Stimulated activated CD8-positive, alpha-beta memory T cell treated with anti-CD3 and anti-CD28 coated beads, Interleukin-15, amount 100 ng/mL, for 4 hours (primary cell): ENCODE data around the gene RAB8A.
A peak's percentile ranks its signal among the peaks of the same experiment; 100 is the strongest.

Experiments
- DNase-seq, 2 donors: peaks; one replicate each; pipeline ENCODE4 v3.0.0-alpha.2; 2020; ENCODE audit warnings: low read depth in 2 of 2

The RAB8A gene

DNA sequence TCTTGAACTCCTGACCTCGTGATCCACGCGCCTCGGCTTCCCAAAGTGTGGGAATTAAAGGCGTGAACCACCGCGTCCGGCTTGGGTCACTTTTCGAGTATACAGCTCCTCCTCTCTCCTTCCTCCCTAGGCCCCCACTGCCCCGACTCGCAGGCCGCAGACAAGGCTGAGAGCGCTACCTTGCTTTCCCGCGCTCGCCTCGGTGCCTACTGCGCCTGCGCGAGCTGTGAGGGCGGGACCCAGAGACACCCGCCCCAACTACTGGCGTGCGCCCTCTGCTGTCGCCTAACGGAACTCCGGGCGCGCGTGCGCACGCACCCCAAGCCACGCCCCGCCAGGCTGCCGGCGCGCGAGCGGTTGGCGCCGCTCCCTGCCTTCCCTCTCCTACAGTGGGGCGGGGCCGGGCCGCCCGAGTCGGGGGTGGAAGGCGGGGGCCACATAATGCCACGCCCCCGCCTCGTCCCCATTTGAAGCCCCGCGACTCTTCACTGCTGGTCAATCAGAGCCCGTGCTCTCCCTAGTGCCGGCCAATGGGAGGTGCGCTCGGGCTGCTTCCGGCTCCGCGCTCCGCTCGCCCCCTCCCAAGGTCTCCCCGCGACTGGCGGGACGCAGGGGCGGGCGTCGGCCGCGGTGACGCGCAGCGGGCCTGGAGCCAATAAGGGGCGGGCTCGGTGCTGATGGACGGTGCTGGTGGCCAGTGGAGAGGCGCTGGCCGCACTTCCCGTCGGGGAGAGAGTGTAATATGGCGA is at the start of gene RAB8A:
Gene RAB8A, plus strand, starts transcription at position 730 of the 749 bp plus-strand sequence. Its CDS starts 13 bp downstream, at position 743.
- peak; percentile 94 to 98 for DNase-seq

DNA sequence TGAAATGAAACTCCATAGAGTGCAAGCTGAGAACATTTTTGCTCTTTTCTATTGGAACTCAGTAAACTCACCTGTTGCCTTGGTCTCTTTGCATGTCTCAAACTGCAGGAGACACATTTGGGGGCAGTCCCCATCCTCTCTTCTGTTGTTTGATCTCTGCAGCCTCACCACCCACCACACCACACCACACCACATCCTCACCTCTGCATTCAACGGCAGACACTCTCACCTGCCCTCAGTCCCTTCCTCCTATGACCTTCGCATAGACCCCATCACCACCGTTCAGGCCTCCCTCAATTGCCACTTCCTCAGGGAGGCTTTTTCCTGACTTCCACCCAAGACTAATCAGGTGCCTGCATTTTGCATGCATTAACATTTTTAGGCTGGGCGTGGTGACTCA is 49.7 kb upstream of the RAB8A start:
- no peak for DNase-seq

DNA sequence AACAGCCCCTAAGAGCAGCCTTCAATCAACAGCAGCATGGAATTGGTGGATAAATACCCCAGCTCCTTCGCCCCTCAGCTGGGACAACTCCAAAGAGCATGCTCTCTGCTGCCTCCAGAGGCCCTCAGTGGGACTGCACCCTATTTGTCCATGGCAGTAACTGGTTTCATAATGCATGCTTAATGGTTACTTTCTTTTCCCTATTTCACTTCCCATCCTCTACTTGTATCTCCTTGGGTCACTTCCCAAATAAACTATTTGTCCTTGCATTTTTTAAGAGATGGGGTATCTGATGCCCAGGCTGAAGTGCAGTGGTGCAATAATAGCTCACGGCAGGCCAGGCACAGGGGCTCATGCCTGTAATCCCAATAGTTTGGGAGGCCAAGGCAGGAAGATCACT is 48.9 kb upstream of the RAB8A start:
- DNase-seq: no peak

DNA sequence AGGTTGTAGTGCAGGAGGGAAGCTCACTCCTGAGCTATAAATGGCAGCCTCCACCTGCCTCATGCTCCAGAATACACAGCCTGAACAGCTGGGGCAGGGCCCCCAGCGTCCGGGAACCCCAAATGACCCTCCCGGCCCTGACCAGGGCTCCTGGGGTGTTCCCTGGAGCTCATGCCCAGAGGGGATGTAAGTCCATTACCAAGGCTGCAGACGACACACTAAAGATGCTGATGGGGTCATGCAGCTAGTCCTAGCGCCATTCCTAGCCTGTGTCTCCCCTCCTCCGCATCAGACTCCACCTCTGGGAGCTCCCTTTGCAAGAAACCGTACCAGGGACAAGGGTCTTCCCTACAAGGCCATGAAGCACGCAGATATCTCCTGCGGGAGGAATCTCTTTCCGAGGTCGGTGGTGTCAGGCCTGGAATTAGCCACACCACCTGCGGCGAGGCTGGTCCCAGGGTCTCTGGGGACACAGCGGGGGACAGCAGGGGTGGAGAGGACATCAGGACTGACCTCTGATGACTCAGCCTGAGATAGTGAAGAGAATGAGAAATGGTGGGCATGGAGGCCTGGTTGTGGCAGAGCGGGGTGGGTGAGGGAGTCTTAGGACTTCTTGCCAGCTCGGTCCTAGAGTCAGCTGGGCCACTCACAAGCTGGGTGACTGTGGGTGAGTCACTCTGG is 47.3 kb upstream of the RAB8A start:
- no peak for DNase-seq

DNA sequence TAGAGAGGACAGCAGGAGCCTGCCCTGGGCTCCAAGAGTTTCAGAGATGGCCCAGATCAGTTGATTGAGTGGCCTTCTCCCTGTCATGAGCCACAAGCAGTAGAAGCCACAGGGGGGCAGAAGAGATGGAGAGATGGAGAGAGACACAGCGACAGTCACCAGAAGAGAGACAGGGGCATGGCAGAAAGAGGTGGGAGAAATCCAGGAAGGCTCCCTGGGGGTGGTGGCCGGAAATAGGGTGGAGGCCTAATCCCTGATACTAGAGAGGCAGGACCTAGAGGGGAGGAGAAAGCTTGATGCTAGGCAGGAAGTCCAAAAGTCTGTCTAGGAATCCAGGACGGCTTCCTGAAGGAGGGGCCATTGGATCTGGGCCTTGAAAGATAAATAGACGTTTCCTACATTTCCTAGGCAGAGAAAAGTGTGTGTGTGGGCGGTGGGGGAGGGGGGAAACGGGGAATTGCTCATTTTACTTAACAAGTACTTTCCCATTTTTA is 45.0 kb upstream of the RAB8A start:
- no peak for DNase-seq

DNA sequence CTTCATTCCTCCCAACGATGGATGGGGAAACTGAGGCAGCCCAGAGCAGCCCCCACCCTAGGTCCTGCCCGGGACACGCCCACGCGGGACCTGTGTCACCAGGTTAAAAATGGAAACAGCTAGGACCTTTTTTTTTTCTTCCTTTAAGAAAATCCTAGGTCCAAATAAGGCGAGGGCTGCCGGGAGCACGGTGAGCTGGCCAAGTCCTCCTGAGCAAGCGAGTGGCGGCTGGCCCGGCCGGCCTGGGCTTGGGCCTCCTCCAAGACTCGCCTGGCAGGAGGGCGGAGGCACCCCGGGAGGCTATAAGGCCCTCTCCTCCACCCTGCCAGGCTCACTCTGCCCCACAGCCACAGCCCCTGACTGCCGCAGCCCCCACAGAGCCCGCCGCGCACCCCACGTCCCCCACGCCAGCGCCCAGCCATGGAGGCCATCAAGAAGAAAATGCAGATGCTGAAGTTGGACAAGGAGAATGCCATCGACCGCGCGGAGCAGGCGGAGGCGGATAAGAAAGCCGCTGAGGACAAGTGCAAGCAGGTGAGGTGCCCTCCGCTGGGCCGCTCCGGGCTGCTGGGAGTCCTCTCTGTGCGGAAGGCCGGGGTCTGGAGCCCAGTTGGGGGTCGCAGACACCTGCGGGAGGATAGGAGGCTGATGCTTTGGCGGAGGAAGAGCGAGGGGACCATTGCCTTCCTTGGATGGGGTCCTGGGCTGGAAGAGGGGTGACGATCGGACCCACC is 44.3 kb upstream of the RAB8A start:
- no peak for DNase-seq

DNA sequence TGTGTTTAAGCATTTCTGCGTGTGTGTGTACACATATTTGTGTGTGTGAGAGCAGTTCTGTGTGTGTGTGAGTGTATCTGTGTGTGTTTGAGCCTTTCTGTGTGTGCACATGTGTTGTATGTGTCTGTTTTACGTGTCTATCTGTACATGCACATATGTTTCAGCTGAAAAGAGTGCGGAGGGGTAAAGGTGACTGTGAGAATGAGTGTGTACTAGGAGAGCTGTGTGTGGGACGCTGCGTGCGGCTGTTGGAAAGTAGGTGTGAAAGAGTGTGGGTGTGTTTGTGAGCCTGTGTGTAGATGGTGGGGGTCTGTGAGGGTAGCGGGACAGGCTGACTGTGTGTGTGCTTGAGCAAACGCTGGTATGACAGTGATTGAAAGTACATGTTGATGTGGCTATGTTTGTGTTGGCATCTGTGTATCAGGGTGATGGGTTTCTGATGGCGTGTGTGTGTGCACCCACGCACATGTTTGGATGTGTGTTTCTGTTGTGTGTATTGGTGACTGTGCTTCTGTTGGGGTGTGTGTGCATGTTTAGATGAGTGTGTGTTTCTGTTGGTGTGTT is 42.9 kb upstream of the RAB8A start:
- no peak for DNase-seq

DNA sequence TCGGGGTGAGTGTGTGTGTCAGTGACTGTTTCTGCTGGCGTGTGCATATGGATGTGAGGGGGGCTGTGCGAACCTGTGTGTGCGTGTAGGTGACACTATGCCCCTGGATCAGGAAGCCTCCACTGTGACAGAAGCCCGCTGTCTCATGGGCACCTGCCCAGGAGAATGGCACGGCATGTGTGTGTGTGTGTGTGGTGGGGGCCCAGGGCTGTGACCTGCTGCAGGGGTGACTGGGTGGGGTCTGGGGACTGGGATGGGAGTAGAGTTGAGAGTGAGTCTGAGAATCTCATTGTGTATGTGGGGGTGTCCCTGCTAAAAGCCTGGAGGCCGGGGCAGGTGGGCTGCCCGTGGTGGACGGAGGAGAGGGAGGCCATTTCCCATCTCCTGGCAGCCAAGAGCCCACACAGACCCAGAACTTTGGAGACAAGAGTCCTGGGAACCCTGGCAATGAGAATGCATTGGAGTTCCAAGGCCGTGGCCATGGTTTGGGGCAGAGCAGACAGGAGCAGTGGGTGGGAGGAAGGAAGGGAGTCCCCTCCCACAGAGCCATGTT is 41.8 kb upstream of the RAB8A start:
- DNase-seq: no peak

DNA sequence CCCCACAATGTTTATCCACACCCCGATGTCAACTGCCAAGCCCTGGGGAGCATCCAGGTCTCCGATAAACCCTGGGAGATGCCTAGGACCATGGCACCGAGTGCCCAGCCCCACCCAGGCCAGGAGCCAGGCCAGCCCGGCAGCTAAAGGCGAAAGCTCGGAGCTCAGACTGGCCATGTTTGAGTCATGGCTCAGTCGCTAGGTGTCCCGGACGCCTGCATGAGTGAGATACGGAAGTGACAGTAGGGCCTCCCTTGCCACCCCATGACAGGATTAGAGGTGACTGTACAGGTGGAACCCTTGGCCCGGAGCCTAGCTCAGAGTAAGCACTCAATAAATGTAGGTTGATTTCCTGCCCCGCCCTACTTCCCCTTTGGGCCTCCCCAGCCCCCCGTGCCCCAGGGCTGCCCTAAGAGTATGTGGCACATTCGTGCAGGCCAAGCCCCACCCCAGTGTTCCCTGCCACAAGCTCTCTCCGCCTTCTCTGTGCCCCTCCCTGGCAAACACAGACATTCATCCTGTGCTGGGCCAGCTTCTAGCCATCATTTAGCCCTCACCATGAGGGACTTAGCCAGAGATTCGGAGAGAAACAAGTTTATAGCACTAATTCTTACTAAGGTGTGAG is 41.2 kb upstream of the RAB8A start:
- peak; percentile 56 to 82 for DNase-seq

DNA sequence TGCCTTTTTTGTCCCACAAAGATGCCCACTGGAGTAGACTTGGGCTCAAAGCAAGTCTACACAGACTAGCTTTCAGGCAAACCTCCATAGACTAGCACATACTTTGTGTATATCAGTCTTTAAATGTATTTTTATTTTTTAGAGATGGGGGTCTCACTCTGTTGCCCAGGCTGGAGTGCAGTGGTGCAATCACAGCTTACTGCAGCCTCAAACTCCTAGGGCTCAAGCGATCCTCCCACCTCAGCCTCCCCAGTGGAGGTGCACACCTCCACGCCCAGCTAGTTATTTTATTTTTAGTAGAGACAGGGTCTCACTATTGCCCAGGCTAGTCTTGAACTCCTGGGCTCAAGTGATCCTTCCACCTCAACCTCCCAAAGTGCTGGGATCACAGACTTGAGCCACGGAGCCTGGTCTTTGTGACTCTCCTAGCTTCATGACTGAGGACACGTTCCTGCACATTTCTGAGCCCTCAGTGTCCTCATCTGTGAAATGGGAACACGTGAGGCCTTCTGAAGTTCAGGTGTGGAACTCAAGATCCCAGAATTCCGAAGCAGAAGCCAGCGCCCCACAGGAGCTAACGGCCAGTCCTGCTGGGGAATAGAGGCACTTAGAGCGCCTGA is 40.5 kb upstream of the RAB8A start:
- DNase-seq: no peak

DNA sequence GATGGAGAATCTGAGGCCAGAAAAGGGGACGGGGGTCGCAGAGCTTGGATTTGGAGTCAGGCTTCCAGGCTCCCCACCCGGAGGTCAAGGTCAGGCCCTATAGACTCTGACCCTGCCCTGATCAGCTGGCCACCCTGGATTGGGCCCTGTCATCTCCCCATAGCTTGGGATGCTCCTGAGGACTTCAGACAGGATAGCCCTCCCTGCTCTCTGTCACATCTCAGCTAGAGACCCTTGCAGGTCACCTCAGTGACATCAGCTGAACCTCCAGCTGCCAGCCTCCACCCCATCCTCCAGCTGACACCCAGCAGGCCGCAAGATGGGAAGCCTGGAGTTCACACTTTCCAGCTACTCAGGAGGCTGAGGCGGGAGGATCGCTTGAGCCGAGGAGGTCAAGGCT is 38.2 kb upstream of the RAB8A start:
- no peak for DNase-seq

DNA sequence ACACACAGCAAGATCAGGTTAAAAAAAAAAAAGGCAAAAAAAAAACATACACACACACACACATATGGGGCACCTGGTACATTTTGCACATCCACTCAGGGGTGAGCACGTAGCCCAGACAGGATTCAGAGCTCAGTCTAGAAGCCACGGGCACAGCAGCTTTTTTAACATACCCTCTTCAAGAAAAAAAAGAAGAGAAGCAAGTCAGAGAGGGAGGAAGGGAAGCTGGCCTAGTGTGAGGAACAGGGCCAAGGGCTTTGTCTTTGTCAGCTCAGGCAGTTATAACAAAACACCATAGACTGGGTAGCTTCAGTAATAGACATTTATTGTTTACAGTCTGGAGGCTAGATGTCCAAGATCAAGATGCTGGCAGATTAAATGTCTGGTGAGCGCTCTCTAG is 37.7 kb upstream of the RAB8A start:
- DNase-seq: no peak

DNA sequence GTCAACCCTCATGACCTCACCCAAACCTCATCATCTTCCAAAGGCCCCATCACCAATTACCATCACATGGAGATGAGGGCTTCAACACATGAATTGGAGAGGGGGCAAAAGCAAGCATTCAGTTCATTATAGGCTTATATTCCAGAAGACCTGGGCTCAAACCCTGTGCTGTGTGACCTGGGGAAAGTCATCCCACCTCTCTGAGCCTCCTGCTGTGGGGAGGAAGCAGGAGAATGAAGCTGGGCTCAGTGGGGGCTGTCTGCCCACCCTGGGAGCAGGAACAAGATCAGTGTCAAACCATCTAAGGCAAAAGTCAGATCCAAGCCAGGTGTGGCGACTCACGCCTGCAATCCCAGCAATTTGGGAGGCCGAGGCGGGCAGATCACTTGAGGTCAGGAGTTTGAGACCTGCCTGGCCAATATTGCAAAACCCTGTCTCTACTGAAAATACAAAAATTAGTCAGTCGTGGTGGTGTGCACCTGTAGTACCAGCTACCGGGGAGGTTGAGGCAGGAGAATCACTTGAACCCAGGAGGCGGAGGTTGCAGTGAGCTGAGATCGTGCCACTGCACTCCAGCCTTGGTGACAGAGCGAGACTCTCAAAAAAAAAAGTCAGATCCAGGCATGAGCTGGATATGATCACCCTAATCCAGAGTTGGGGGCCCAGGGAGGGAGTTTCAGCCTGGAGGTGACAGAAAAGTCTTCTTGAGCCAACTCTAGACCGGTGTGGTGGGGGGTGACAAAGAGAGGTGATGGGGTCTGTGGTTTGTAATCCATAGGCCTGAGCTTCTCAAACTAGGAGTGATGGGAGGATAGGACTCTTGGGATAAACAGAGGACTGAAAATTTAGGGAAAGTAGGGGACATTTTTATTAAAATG is 37.0 kb upstream of the RAB8A start:
- no peak for DNase-seq

DNA sequence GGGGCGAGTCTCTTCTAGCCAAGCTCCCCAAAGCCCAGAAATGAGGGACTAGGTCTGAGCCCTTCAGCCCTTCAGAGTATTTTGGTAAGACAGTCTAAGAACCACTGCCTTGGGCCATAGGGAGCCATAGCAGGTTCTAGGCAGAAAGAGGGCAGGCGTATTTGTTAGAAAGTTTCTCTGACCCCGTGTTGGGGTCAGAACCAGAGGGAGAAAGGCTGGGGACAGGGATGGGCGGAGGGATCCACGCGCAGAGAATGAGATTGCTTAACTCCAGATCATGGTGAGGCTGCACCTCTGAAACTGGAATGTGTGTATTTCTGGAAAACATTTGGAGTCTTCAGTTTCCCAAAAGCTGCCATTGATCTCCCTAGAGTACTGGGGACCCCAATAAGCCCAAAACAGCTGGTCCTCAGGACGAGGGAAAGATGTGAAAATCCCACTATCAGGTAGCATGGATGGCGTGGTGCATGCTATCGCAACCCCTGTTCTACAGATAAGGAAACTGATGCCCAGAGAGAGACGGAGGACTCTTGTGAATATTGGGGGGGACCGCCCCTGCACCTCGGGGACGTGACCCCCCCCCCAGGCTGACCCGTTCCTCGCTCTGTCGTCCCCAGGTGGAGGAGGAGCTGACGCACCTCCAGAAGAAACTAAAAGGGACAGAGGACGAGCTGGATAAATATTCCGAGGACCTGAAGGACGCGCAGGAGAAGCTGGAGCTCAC is 36.1 kb upstream of the RAB8A start:
- no peak for DNase-seq

DNA sequence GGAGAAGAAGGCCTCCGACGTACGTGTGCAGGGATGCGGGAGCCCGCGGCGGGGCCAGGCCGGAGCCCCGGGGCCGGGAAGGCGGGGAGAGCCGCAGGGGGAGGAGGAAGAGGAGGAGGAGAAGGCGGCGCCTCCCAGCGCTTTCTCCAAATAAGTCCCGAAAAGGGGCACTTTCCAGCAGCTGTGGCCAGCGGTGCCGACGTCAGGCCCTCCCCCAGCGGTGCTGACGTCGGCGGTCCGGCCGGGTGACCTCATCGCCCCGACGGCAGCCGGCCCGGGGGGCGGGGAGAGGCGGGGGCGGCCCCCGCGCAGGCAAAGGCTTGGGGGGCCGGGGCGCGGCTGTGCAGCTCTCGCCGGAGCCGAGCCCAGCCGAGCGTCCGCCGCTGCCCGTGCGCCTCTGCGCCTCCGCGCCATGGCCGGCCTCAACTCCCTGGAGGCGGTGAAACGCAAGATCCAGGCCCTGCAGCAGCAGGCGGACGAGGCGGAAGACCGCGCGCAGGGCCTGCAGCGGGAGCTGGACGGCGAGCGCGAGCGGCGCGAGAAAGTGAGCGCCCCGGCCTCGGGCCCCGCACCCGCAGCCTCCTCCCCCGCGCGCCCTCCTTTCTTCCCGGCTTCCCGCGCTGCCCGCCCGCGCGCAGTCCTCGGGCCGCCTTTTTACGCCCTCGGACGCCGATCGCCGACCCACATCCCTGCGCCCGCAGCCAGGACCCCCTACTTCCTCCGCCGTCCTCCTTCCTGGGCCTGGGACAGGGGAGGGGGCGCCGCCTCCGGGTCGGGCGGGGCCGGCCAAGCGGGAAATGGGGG is 35.3 kb upstream of the RAB8A start, which contains the start of gene TPM4:
Gene TPM4, plus strand, starts transcription at position 342 of the 804 bp plus-strand sequence. Its CDS starts 71 bp downstream, at position 413.
- DNase-seq: peak; percentile 63 to 67

DNA sequence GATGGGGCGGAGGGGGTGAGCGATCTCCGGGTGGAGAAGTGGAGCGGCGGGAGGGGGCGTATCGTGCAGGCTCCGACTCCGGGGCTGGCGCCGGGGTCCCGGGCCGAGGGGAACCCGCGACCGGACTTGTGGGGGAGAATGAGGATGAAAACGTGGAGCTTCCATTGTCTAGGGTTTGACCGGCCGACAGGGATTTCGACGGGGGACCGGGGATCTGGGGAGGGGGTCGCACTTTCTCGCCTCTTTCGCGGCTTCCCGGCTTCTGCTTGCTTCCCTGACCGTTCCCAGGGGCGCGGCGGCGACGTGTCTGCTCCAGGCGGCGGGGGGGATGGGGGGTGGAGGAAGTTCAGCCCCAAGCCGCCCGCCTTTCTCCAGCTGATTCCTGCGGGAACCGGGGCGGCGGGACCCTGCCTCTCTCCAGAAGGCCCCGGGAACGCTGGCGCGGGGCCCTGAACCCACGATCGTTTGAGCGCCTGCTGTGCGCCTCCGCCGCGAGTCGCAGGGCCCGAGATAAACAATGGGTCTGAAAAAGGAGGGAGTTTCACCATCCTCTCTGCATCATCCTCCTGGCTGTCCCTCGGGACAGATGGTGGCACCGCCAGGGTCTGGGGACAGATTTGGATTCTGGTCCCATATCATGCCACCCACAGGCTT is 34.6 kb upstream of the RAB8A start:
- DNase-seq: no peak

DNA sequence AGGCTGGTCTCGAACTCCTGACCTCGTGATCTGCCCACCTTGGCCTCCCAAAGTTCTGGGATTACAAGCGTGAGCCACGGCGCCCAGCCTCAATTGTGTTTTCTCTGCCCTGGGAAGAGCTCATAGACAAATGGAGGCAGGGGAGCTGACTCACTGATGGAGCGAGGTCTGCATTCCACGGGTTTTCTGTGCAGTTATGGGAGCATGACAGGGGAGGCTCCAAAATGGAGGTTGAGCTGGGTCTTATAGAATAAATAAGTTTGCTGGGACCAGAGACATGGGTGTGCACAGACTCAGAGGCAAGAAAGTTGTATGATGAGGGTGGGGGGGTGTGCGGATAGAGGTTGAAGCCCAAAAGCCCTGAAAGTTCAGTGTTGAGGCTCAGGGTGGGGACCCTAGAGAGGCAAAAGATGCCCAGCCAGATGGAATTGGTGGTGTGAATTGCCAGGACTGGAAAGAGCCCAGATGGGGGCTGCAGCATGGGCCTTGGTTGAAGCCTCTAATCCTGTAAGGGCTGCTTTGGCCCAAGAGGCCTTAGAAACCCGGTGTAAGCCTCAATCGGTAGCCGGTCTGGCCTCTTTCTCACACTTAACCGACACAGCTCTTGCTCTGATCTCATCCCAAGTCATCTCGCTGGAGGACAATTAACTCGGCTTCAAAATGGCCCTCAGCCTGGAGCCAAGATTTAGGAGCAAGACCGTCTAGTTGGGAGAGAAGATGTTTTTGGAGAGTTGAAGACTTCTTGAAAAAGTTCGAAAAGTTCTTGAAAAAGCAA is 33.5 kb upstream of the RAB8A start:
- no peak for DNase-seq
